WI38 (cell line): ENCODE measurements around the gene BTNL8.

Source experiments
- H3K4me3 ChIP-seq: 2 replicates; pipeline ENCODE4 v1.5.1; 2011; ENCODE audit warnings: low read depth, mild to moderate bottlenecking, control low read depth, low read length
- CTCF ChIP-seq: IDR thresholded peaks from 2 replicates; pipeline ENCODE4 v1.5.1; 2012; ENCODE audit warnings: low read depth, mild to moderate bottlenecking, control low read depth, low read length

Gene BTNL8

GRCh38 chr5:180935203-180935602 is 36.2 kb downstream of the BTNL8 start:
- no peak overlapping the region for H3K4me3 ChIP-seq
- TF ChIP-seq CTCF, result no peak

- no peak for TF ChIP-seq CTCF
- no peak overlapping the region for H3K4me3 ChIP-seq
These were observed 39.3 kb downstream of the BTNL8 start for GRCh38 chr5:180938294-180938693.

- H3K4me3 ChIP-seq, result no peak overlapping the region
- TF ChIP-seq CTCF, result no peak
These were observed 51.5 kb downstream of the BTNL8 start for GRCh38 chr5:180950291-180950949.

- H3K4me3 ChIP-seq, result no peak overlapping the region
These were observed 60.7 kb downstream of the BTNL8 start for GRCh38 chr5:180959661-180960060.

GRCh38 chr5:180960209-180960608 is 61.2 kb downstream of the BTNL8 start:
- no peak for TF ChIP-seq CTCF
- no peak overlapping the region for H3K4me3 ChIP-seq

More at GRCh38 chr5:180959661-180960060, 60.7 kb downstream of the BTNL8 start:
- no peak for TF ChIP-seq CTCF

DNA sequence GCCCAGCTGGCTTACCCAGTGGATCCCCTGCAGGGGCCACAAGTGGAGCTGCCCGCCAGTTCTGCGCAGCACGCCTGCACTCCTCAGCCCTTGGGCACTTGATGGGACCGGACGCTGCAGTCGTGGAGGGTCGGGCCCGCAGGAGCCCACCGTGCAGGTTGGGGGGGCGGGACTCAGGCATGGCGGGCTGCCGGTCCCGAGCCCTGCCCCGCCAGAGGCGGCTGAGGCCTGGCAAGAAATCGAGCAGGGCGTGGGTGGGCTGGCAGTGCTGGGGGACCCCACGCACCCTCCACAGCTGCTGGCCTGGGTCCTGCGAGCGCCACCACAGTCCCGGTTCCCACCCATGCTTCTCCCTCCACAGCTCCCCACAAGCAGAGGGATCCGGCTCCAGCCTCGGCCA is 70.4 kb downstream of the BTNL8 start:
- no peak for TF ChIP-seq CTCF
- no peak overlapping the region for H3K4me3 ChIP-seq

GRCh38 chr5:180970336-180970735 is 71.4 kb downstream of the BTNL8 start:
- no peak for TF ChIP-seq CTCF
- no peak overlapping the region for H3K4me3 ChIP-seq
